HepG2 (cell line): ENCODE results near the gene PMIS2. TPM values are rescaled to one million over a fixed set of nuclear protein-coding genes. Genes with fewer than 3 reads are reported as not detected.

Experiments
- ARNT2 ChIP-seq: sonication (generic); formaldehyde crosslinking; IDR thresholded peaks from 2 replicates; pipeline ENCODE4 v1.8.0; 2022; ENCODE audit warnings: mild to moderate bottlenecking, low read depth, missing genetic modification reagents, moderate library complexity
- CBFB ChIP-seq: sonication (generic); formaldehyde crosslinking; IDR thresholded peaks from 2 replicates; pipeline ENCODE4 v1.4.0; 2020; ENCODE audit warnings: missing genetic modification reagents
- FOXA1 ChIP-seq, 2 experiments: fragments of 450-650 bp in 1 of 2; sonication (generic) in 1 of 2; formaldehyde crosslinking in 1 of 2; IDR thresholded peaks; 2 replicates each; pipeline versions ENCODE4 v1.4.0 to v1.6.1; 2016 to 2020; ENCODE audit warnings: missing genetic modification reagents in 1 of 2
- GATA4 ChIP-seq: sonication (generic); IDR thresholded peaks from 2 replicates; pipeline ENCODE4 v1.6.1; 2016; ENCODE audit warnings: antibody characterized with exemption, low read depth, borderline replicate concordance
- MEF2D ChIP-seq: sonication (generic); formaldehyde crosslinking; IDR thresholded peaks from 2 replicates; pipeline ENCODE4 v1.5.1; 2020; ENCODE audit warnings: mild to moderate bottlenecking, missing genetic modification reagents
- MIER2 ChIP-seq: IDR thresholded peaks from 2 replicates; pipeline ENCODE4 v1.6.1; 2016; ENCODE audit warnings: missing biosample characterization, missing genetic modification reagents
- PAF1 ChIP-seq: IDR thresholded peaks from 2 replicates; pipeline ENCODE4 v1.6.1; 2016; ENCODE audit warnings: missing genetic modification reagents, missing compliant biosample characterization
- RARG ChIP-seq: sonication (generic); formaldehyde crosslinking; IDR thresholded peaks from 2 replicates; pipeline ENCODE4 v1.4.0; 2020; ENCODE audit warnings: low read depth, mild to moderate bottlenecking, missing genetic modification reagents
- SKI ChIP-seq: fragments of 450-650 bp; IDR thresholded peaks from one replicate; pipeline ENCODE4 v1.6.1; 2018; ENCODE audit warnings: mild to moderate bottlenecking; ENCODE audit not compliant: partially characterized antibody
- TCF7 ChIP-seq: sonication (generic); IDR thresholded peaks from 2 replicates; pipeline ENCODE4 v1.6.1; 2016; ENCODE audit warnings: antibody characterized with exemption, low read depth
- ZBTB42 ChIP-seq: sonication (generic); formaldehyde crosslinking; IDR thresholded peaks from 2 replicates; pipeline ENCODE4 v1.5.0; 2020; ENCODE audit warnings: mild to moderate bottlenecking, missing genetic modification reagents
- ZFP36 ChIP-seq: fragments of 150-350 bp; IDR thresholded peaks from 2 replicates; pipeline ENCODE4 v1.6.1; 2018; ENCODE audit warnings: borderline replicate concordance, low read length, low read depth; ENCODE audit not compliant: partially characterized antibody
- ZSCAN12 ChIP-seq: sonication (generic); formaldehyde crosslinking; IDR thresholded peaks from 2 replicates; pipeline ENCODE4 v1.9.0; 2021; ENCODE audit warnings: mild to moderate bottlenecking, missing genetic modification reagents
- polyA plus RNA-seq, 8 experiments: library from polyadenylated mRNA; depleted of rRNA in 3 of 8; stranded (reverse) in 7 of 8; unstranded in 1 of 8; fragments of >200 nt; fragmentation: Illumina TruSeq in 4 of 8; extraction: Trizol in 4 of 8; gene quantifications; 2 replicates each; pipeline versions ENCODE4 v1.2.1 to v1.2.3, GENCODE V29; 2011 to 2016; ENCODE audit warnings: low read depth in 4 of 8, missing spikeins in 1 of 8, mixed read lengths in 1 of 8; ENCODE audit not compliant: insufficient read depth in 1 of 8
- total RNA-seq, 5 experiments: library from RNA; depleted of rRNA; stranded (reverse); fragments of >200 nt; fragmentation: Illumina TruSeq; extraction: Trizol; gene quantifications; 2 replicates each; pipeline ENCODE4 v1.2.3, GENCODE V29; 2016; ENCODE audit warnings: low read depth in 1 of 5
- TF ChIP-seq, protein P1 (sequence below): sonication (generic); formaldehyde crosslinking; IDR thresholded peaks from 2 replicates; pipeline ENCODE4 v1.4.0; 2020; ENCODE audit warnings: mild to moderate bottlenecking, missing genetic modification reagents
- TF ChIP-seq, protein P2 (sequence below): sonication (generic); formaldehyde crosslinking; IDR thresholded peaks from 2 replicates; pipeline ENCODE4 v1.5.1; 2020; ENCODE audit warnings: mild to moderate bottlenecking, missing genetic modification reagents, moderate library complexity
- TF ChIP-seq, protein P3 (sequence below): sonication (generic); formaldehyde crosslinking; IDR thresholded peaks from 2 replicates; pipeline ENCODE4 v1.4.0; 2020; ENCODE audit warnings: missing genetic modification reagents, low read depth, mild to moderate bottlenecking, borderline replicate concordance
- TF ChIP-seq, protein P4 (sequence below): IDR thresholded peaks from 2 replicates; pipeline ENCODE4 v1.6.1; 2016; ENCODE audit warnings: missing genetic modification reagents, missing compliant biosample characterization
- TF ChIP-seq, protein P5 (sequence below): IDR thresholded peaks from 2 replicates; pipeline ENCODE4 v1.6.1; 2012; ENCODE audit warnings: inconsistent platforms
- TF ChIP-seq, protein P6 (sequence below): sonication (generic); formaldehyde crosslinking; IDR thresholded peaks from 2 replicates; pipeline ENCODE4 v1.4.0; 2020; ENCODE audit warnings: missing genetic modification reagents

The PMIS2 gene
- total and polyA plus RNA-seq, 2 of the 13 experiments (the other 11 are each of a cell fraction or from before 2014, with no cell fraction given) = not detected

DNA sequence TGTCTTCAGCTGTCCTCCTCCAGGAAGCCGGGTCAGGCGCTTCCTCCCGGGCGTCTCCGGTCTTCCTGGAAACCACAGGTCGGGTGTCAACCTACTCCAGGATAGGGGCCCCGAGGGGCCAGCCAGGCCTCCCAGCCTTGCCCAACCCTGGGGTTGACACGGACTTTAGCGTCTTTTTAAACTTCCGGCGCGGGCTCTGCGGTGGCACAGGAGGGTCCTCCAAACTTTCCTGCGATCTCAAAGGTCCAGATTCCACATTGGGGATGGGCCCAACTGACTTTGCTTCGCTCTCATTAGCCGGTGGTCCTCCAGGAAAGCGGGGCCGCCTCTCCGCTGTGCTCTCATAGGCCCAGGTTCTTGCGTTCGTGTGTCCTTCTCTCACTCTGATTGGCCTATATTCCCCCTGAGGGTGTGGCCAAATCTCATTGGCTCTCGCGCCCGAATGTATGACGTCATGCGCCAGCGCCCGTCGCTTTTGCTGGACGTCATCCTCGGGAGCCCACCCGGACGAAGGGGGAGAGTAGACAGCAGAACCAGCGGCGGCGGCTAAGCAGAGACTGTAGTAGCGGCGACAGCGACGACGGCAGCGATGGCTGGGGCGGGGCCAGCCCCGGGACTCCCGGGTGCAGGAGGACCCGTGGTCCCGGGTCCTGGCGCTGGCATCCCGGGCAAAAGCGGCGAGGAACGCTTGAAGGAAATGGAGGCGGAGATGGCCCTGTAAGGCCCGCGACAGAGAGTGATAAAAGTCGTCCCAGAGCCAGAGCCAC, 42.8 kb downstream of the PMIS2 start, which contains the start of gene RBM42 (continued):
- no peak for TF ChIP-seq ZSCAN12
- TF ChIP-seq MEF2D = peak; percentile 55; the same call in 1 of the 2 replicates
- TF ChIP-seq SKI = peak; percentile 19
- no peak for TF ChIP-seq ARNT2
- TF ChIP-seq ZBTB42 = no peak; the same call in 1 of the 2 replicates
- TF ChIP-seq, protein P1, sequence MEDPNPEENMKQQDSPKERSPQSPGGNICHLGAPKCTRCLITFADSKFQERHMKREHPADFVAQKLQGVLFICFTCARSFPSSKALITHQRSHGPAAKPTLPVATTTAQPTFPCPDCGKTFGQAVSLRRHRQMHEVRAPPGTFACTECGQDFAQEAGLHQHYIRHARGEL = no peak
- no peak for TF ChIP-seq GATA4
- TF ChIP-seq ZFP36 = no peak
- TF ChIP-seq FOXA1 (IDR thresholded peaks at IDR 0.05) = no peak
- TF ChIP-seq FOXA1 (CRISPR knock-in tag; IDR thresholded peaks at IDR 0.05) = no peak
- peak; percentile 82; the same call in 1 of the 2 replicates for TF ChIP-seq CBFB (CRISPR knock-in tag)
- TF ChIP-seq, protein P2, sequence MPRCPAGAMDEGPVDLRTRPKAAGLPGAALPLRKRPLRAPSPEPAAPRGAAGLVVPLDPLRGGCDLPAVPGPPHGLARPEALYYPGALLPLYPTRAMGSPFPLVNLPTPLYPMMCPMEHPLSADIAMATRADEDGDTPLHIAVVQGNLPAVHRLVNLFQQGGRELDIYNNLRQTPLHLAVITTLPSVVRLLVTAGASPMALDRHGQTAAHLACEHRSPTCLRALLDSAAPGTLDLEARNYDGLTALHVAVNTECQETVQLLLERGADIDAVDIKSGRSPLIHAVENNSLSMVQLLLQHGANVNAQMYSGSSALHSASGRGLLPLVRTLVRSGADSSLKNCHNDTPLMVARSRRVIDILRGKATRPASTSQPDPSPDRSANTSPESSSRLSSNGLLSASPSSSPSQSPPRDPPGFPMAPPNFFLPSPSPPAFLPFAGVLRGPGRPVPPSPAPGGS (CRISPR knock-in tag) = no peak
- TF ChIP-seq PAF1 = no peak
- TF ChIP-seq, protein P3, sequence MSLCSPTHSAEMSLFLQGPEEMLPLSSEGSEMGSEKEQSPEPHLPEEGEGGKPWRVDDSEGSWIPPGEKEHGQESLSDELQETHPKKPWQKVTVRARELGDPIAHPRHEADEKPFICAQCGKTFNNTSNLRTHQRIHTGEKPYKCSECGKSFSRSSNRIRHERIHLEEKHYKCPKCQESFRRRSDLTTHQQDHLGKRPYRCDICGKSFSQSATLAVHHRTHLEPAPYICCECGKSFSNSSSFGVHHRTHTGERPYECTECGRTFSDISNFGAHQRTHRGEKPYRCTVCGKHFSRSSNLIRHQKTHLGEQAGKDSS (CRISPR knock-in tag) = peak; percentile 22; the same call in 1 of the 2 replicates
- no peak for TF ChIP-seq TCF7
- TF ChIP-seq, protein P4, sequence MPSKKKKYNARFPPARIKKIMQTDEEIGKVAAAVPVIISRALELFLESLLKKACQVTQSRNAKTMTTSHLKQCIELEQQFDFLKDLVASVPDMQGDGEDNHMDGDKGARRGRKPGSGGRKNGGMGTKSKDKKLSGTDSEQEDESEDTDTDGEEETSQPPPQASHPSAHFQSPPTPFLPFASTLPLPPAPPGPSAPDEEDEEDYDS = peak; percentile 76
- TF ChIP-seq MIER2 = no peak
- TF ChIP-seq, protein P5, sequence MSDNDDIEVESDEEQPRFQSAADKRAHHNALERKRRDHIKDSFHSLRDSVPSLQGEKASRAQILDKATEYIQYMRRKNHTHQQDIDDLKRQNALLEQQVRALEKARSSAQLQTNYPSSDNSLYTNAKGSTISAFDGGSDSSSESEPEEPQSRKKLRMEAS = peak; percentile 69
- TF ChIP-seq, protein P6, sequence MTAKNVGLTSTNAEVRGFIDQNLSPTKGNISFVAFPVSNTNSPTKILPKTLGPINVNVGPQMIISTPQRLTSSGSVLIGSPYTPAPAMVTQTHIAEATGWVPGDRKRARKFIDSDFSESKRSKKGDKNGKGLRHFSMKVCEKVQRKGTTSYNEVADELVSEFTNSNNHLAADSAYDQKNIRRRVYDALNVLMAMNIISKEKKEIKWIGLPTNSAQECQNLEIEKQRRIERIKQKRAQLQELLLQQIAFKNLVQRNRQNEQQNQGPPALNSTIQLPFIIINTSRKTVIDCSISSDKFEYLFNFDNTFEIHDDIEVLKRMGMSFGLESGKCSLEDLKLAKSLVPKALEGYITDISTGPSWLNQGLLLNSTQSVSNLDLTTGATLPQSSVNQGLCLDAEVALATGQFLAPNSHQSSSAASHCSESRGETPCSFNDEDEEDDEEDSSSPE = peak; percentile 80
- no peak for TF ChIP-seq RARG (CRISPR knock-in tag)
